Astrocyte (in vitro differentiated cells and primary cell): ENCODE data around the gene PRDM12. TPM values are rescaled to one million over a fixed set of nuclear protein-coding genes. Genes with fewer than 3 reads are reported as not detected.

Source experiments
- DNase-seq: peaks from one replicate; pipeline ENCODE4 v3.0.0-alpha.2; 2010; ENCODE audit warnings: low read depth
- FAIRE-seq: peaks from 2 replicates; lab custom pipeline; 2011; peaks lifted over from hg19 to GRCh38; lab: Jason Lieb, UNC
- H2AFZ ChIP-seq: 2 replicates; pipeline ENCODE4 v1.6.0; 2012; ENCODE audit warnings: low read depth, low read length, inconsistent platforms
- H3K27ac ChIP-seq: 2 replicates; pipeline ENCODE4 v1.5.1; 2011; ENCODE audit warnings: low read depth, low read length, inconsistent platforms
- H3K27me3 ChIP-seq: 2 replicates; pipeline ENCODE4 v1.6.0; 2011; ENCODE audit warnings: low read length, inconsistent platforms; ENCODE audit not compliant: insufficient read depth
- H3K36me3 ChIP-seq: 2 replicates; pipeline ENCODE4 v1.5.1; 2011; ENCODE audit warnings: low read length, inconsistent platforms; ENCODE audit not compliant: insufficient read depth
- H3K4me1 ChIP-seq: 2 replicates; pipeline ENCODE4 v1.5.1; 2011; ENCODE audit warnings: low read length, inconsistent platforms; ENCODE audit not compliant: insufficient read depth
- H3K4me2 ChIP-seq: 2 replicates; pipeline ENCODE4 v1.6.0; 2012; ENCODE audit warnings: low read length, inconsistent platforms
- H3K4me3 ChIP-seq: 2 replicates; pipeline ENCODE4 v1.5.1; 2011; ENCODE audit warnings: low read depth, mild to moderate bottlenecking, low read length, inconsistent platforms; ENCODE audit not compliant: insufficient read depth
- H3K79me2 ChIP-seq: 2 replicates; pipeline ENCODE4 v1.6.0; 2012; ENCODE audit warnings: mild to moderate bottlenecking, low read length, inconsistent platforms; ENCODE audit not compliant: insufficient read depth
- H3K9ac ChIP-seq: 2 replicates; pipeline ENCODE4 v1.6.0; 2012; ENCODE audit warnings: mild to moderate bottlenecking, low read length, inconsistent platforms
- H3K9me3 ChIP-seq: 2 replicates; pipeline ENCODE4 v1.5.1; 2012; ENCODE audit warnings: low read depth, mild to moderate bottlenecking, low read length, inconsistent platforms; ENCODE audit not compliant: insufficient read depth
- H4K20me1 ChIP-seq: 2 replicates; pipeline ENCODE4 v1.6.0; 2012; ENCODE audit warnings: low read length, inconsistent platforms; ENCODE audit not compliant: insufficient read depth
- H3K27ac Mint-ChIP-seq: one replicate; pipeline ENCODE4 v1.8.0; 2021; ENCODE audit warnings: mild to moderate bottlenecking, mixed read lengths; ENCODE audit not compliant: unreplicated experiment
- H3K27me3 Mint-ChIP-seq: one replicate; pipeline ENCODE4 v1.8.0; 2021; ENCODE audit warnings: low read depth, mixed read lengths; ENCODE audit not compliant: unreplicated experiment
- H3K36me3 Mint-ChIP-seq: one replicate; pipeline ENCODE4 v1.8.0; 2021; ENCODE audit warnings: low read depth, mixed read lengths; ENCODE audit not compliant: unreplicated experiment
- H3K4me1 Mint-ChIP-seq: one replicate; pipeline ENCODE4 v1.8.0; 2021; ENCODE audit warnings: low read depth, mixed read lengths; ENCODE audit not compliant: unreplicated experiment
- H3K4me3 Mint-ChIP-seq: one replicate; pipeline ENCODE4 v1.8.0; 2021; ENCODE audit warnings: mild to moderate bottlenecking, moderate library complexity, mixed read lengths; ENCODE audit not compliant: unreplicated experiment
- H3K9me3 Mint-ChIP-seq: one replicate; pipeline ENCODE4 v1.8.0; 2021; ENCODE audit warnings: mild to moderate bottlenecking, mixed read lengths; ENCODE audit not compliant: unreplicated experiment
- EZH2 ChIP-seq: IDR thresholded peaks from 2 replicates; pipeline ENCODE4 v1.6.1; 2012; ENCODE audit warnings: mild to moderate bottlenecking, low read length, inconsistent platforms; ENCODE audit not compliant: insufficient read depth
- total RNA-seq: library from RNA; stranded (reverse); gene quantifications from 2 replicates; pipeline ENCODE4 v1.2.1, GENCODE V29; 2021
- TF ChIP-seq, protein P1 (sequence below): IDR thresholded peaks from 2 replicates; pipeline ENCODE4 v1.5.1; 2011; ENCODE audit warnings: low read depth, mild to moderate bottlenecking, inconsistent platforms, low read length, moderate library complexity; ENCODE audit not compliant: insufficient read depth

The PRDM12 gene
- total RNA-seq, 1 donor from 2014 or later, result 0.23 TPM

GRCh38 chr9:130666393-130667119 is 2.2 kb downstream of the PRDM12 start:
- Histone ChIP-seq H2AFZ (no peak overlapping the region), H3K4me3 (no peak overlapping the region), H3K79me2 (no peaks in the 10 kb centered on the region), H3K4me2 (no peak overlapping the region), H3K36me3 (no peaks in the 10 kb centered on the region), H3K4me1 (no peaks in the 10 kb centered on the region), H3K9ac (no peak overlapping the region), H3K9me3 (peaks cover 5% of the 10 kb centered on the region), H3K27me3 (peaks cover 55% of the 10 kb centered on the region), H3K27ac (no peak overlapping the region), H4K20me1 (peaks cover 26% of the 10 kb centered on the region)
- Mint-ChIP-seq H3K27ac (peak overlapping the region; percentile 75), H3K4me3 (no peak overlapping the region), H3K9me3 (peaks cover 3% of the 10 kb centered on the region), H3K27me3 (peaks cover 56% of the 10 kb centered on the region), H3K4me1 (no peaks in the 10 kb centered on the region), H3K36me3 (peaks cover 2% of the 10 kb centered on the region)
- DNase-seq, result no peak
- TF ChIP-seq EZH2, result no peak
- TF ChIP-seq, protein P1, sequence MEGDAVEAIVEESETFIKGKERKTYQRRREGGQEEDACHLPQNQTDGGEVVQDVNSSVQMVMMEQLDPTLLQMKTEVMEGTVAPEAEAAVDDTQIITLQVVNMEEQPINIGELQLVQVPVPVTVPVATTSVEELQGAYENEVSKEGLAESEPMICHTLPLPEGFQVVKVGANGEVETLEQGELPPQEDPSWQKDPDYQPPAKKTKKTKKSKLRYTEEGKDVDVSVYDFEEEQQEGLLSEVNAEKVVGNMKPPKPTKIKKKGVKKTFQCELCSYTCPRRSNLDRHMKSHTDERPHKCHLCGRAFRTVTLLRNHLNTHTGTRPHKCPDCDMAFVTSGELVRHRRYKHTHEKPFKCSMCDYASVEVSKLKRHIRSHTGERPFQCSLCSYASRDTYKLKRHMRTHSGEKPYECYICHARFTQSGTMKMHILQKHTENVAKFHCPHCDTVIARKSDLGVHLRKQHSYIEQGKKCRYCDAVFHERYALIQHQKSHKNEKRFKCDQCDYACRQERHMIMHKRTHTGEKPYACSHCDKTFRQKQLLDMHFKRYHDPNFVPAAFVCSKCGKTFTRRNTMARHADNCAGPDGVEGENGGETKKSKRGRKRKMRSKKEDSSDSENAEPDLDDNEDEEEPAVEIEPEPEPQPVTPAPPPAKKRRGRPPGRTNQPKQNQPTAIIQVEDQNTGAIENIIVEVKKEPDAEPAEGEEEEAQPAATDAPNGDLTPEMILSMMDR, result no peak
- FAIRE-seq, result no peak

DNA sequence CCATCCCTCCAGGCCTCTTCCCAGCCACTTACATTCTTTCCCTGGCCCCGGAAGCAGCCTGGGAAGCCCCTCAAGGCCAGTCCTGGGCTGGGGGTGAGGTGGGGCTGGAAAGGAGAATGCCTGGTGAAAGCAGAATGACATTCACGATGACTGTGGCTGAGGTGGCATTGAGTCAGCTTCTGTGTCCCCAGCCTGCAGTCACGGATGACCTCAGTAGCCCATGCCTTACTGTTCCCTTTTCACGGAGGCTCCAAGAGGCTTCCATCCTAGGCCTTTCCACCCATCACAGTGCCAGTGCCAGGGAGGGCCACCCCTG is 2.7 kb downstream of the PRDM12 start:
- Histone ChIP-seq H3K27me3 (peaks cover 49% of the 10 kb centered on the region), H3K36me3 (no peaks in the 10 kb centered on the region), H3K9ac (no peak overlapping the region), H3K4me3 (no peak overlapping the region), H2AFZ (no peak overlapping the region), H3K9me3 (peaks cover under 1% of the 10 kb centered on the region), H3K4me1 (no peaks in the 10 kb centered on the region), H4K20me1 (peaks cover 23% of the 10 kb centered on the region), H3K4me2 (no peak overlapping the region), H3K27ac (no peak overlapping the region), H3K79me2 (no peaks in the 10 kb centered on the region)
- TF ChIP-seq EZH2, result no peak
- TF ChIP-seq, protein P1, result no peak
- no peak overlapping the region for H3K4me3 Mint-ChIP-seq
- FAIRE-seq (no peak), DNase-seq (no peak)
- H3K9me3 Mint-ChIP-seq, result peaks cover 3% of the 10 kb centered on the region
- H3K4me1 Mint-ChIP-seq, result no peaks in the 10 kb centered on the region
- H3K36me3 Mint-ChIP-seq, result peaks cover 2% of the 10 kb centered on the region
- peak overlapping the region; percentile 75 for H3K27ac Mint-ChIP-seq
- peaks cover 51% of the 10 kb centered on the region for H3K27me3 Mint-ChIP-seq

DNA sequence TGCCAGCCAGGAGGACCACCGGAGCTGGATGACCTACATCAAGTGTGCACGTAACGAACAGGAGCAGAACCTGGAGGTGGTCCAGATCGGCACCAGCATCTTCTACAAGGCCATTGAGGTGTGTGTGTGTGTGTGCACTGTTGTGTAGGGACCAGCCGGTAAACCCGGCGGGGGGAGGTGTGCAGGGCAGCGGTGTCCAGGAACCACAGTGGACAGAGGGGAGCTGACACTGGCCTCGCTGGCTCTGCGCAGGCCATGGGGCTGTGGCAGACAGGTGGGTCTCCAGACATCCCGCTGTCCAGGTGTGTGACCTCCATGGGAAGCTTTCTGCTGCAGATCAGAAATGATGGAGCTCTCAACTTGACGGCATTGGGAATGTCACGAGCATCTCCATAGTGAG is 3.8 kb downstream of the PRDM12 start:
- Histone ChIP-seq H3K4me1 (no peaks in the 10 kb centered on the region), H3K4me2 (no peak overlapping the region), H3K27ac (no peak overlapping the region), H2AFZ (no peak overlapping the region), H3K9me3 (no peaks in the 10 kb centered on the region), H3K27me3 (peaks cover 38% of the 10 kb centered on the region), H3K9ac (no peak overlapping the region), H3K36me3 (no peaks in the 10 kb centered on the region), H3K79me2 (no peaks in the 10 kb centered on the region), H4K20me1 (peaks cover 13% of the 10 kb centered on the region), H3K4me3 (no peak overlapping the region)
- no peaks in the 10 kb centered on the region for H3K4me1 Mint-ChIP-seq
- TF ChIP-seq, protein P1, result no peak
- TF ChIP-seq EZH2, result no peak
- no peak overlapping the region for H3K4me3 Mint-ChIP-seq
- no peak for DNase-seq
- H3K36me3 Mint-ChIP-seq, result peaks cover 2% of the 10 kb centered on the region
- peaks cover 3% of the 10 kb centered on the region for H3K9me3 Mint-ChIP-seq
- no peak for FAIRE-seq
- H3K27me3 Mint-ChIP-seq, result peaks cover 46% of the 10 kb centered on the region
- no peak overlapping the region for H3K27ac Mint-ChIP-seq
